WTC11 (cell line): ENCODE measurements around the gene ERVK3-1.

Experiments
- CREM ChIP-seq: sonication (generic); formaldehyde crosslinking; IDR thresholded peaks from 2 replicates; pipeline ENCODE4 v1.8.1; 2022; ENCODE audit warnings: mild to moderate bottlenecking, missing genetic modification reagents, moderate library complexity
- FOXK1 ChIP-seq: sonication (generic); formaldehyde crosslinking; IDR thresholded peaks from 2 replicates; pipeline ENCODE4 v1.8.0; 2022; ENCODE audit warnings: mild to moderate bottlenecking, moderate library complexity, missing genetic modification reagents
- FOXP4 ChIP-seq: sonication (generic); formaldehyde crosslinking; IDR thresholded peaks from 2 replicates; pipeline ENCODE4 v1.8.0; 2022; ENCODE audit warnings: mild to moderate bottlenecking, missing genetic modification reagents
- KAT7 ChIP-seq: sonication (generic); formaldehyde crosslinking; IDR thresholded peaks from 2 replicates; pipeline ENCODE4 v1.8.1; 2023; ENCODE audit warnings: missing genetic modification reagents, mild to moderate bottlenecking, borderline replicate concordance
- ZBTB21 ChIP-seq: sonication (generic); formaldehyde crosslinking; IDR thresholded peaks from 2 replicates; pipeline ENCODE4 v1.8.1; 2023; ENCODE audit warnings: mild to moderate bottlenecking, missing genetic modification reagents, borderline replicate concordance
- ZNF416 ChIP-seq: fragments of 250-450 bp; sonication (Bioruptor Pico); IDR thresholded peaks from 2 replicates; pipeline ENCODE4 v1.9.0; 2021; ENCODE audit warnings: mild to moderate bottlenecking, inconsistent platforms
- TF ChIP-seq, protein P1 (sequence below): fragments of 200-600 bp; IDR thresholded peaks from 2 replicates; pipeline ENCODE4 v1.8.0; 2022; ENCODE audit warnings: antibody characterized with exemption
- TF ChIP-seq, protein P2 (sequence below): sonication (generic); formaldehyde crosslinking; IDR thresholded peaks from 2 replicates; pipeline ENCODE4 v1.8.1; 2022; ENCODE audit warnings: low read depth, missing genetic modification reagents, borderline replicate concordance
- TF ChIP-seq, protein P3 (sequence below): fragments of 250-450 bp; sonication (Bioruptor Pico); IDR thresholded peaks from 2 replicates; pipeline ENCODE4 v1.9.0; 2021; ENCODE audit warnings: mild to moderate bottlenecking

DNA sequence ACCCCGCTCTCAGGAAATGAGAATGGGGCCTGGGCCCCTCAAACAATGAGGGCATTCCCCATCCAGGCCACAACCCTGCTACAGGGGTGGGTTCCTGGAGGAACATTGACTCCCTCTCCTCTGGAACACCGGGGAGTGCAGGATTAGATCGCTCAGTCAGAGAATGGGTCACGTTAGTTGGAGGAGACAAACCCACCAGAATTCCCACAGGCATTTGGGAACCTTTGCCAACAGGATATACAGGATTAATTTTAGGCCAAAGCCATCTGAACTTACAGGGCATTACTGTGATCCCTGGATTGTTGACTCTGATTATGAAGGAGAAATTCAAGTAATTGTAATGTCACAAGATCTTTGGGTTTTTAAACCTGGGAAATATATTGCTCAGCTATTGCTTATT lies 2.6 kb downstream of the ERVK3-1 start:
- TF ChIP-seq ZNF416 (CRISPR knock-in tag): no peak
- TF ChIP-seq, protein P1, sequence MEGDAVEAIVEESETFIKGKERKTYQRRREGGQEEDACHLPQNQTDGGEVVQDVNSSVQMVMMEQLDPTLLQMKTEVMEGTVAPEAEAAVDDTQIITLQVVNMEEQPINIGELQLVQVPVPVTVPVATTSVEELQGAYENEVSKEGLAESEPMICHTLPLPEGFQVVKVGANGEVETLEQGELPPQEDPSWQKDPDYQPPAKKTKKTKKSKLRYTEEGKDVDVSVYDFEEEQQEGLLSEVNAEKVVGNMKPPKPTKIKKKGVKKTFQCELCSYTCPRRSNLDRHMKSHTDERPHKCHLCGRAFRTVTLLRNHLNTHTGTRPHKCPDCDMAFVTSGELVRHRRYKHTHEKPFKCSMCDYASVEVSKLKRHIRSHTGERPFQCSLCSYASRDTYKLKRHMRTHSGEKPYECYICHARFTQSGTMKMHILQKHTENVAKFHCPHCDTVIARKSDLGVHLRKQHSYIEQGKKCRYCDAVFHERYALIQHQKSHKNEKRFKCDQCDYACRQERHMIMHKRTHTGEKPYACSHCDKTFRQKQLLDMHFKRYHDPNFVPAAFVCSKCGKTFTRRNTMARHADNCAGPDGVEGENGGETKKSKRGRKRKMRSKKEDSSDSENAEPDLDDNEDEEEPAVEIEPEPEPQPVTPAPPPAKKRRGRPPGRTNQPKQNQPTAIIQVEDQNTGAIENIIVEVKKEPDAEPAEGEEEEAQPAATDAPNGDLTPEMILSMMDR: no peak
- TF ChIP-seq FOXP4 (CRISPR knock-in tag): no peak
- TF ChIP-seq, protein P2, sequence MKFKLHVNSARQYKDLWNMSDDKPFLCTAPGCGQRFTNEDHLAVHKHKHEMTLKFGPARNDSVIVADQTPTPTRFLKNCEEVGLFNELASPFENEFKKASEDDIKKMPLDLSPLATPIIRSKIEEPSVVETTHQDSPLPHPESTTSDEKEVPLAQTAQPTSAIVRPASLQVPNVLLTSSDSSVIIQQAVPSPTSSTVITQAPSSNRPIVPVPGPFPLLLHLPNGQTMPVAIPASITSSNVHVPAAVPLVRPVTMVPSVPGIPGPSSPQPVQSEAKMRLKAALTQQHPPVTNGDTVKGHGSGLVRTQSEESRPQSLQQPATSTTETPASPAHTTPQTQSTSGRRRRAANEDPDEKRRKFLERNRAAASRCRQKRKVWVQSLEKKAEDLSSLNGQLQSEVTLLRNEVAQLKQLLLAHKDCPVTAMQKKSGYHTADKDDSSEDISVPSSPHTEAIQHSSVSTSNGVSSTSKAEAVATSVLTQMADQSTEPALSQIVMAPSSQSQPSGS (CRISPR knock-in tag): no peak
- TF ChIP-seq FOXK1 (CRISPR knock-in tag): no peak
- TF ChIP-seq ZBTB21 (CRISPR knock-in tag): no peak
- no peak for TF ChIP-seq CREM (CRISPR knock-in tag)
- no peak for TF ChIP-seq KAT7 (CRISPR knock-in tag)
- TF ChIP-seq, protein P3, sequence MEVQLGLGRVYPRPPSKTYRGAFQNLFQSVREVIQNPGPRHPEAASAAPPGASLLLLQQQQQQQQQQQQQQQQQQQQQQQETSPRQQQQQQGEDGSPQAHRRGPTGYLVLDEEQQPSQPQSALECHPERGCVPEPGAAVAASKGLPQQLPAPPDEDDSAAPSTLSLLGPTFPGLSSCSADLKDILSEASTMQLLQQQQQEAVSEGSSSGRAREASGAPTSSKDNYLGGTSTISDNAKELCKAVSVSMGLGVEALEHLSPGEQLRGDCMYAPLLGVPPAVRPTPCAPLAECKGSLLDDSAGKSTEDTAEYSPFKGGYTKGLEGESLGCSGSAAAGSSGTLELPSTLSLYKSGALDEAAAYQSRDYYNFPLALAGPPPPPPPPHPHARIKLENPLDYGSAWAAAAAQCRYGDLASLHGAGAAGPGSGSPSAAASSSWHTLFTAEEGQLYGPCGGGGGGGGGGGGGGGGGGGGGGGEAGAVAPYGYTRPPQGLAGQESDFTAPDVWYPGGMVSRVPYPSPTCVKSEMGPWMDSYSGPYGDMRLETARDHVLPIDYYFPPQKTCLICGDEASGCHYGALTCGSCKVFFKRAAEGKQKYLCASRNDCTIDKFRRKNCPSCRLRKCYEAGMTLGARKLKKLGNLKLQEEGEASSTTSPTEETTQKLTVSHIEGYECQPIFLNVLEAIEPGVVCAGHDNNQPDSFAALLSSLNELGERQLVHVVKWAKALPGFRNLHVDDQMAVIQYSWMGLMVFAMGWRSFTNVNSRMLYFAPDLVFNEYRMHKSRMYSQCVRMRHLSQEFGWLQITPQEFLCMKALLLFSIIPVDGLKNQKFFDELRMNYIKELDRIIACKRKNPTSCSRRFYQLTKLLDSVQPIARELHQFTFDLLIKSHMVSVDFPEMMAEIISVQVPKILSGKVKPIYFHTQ: no peak
